ENCODE measurements around the gene SOCS1.

DNA sequence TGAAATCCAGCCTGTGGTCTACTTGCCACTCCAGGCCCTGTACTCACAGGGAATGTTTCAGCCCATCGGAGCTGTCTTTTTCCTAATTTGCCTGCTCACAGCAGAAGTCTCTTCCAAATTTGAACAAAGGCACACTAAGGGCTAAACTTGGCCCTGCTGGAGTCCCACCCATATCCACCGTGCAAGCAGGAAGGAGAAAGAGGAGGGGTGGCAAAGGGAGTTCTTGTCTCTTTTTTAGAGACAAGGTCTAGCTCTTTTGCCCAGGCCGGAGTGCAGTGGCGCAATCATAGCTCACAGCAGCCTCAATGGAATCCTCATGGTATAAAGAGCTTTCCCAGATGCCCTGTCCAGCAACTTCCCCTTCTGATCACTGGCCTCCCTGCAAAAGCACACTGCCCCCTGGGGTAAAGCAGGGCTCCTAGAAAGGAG is 27.8 kb upstream of the SOCS1 start:
- TF ChIP-seq, protein P1, sequence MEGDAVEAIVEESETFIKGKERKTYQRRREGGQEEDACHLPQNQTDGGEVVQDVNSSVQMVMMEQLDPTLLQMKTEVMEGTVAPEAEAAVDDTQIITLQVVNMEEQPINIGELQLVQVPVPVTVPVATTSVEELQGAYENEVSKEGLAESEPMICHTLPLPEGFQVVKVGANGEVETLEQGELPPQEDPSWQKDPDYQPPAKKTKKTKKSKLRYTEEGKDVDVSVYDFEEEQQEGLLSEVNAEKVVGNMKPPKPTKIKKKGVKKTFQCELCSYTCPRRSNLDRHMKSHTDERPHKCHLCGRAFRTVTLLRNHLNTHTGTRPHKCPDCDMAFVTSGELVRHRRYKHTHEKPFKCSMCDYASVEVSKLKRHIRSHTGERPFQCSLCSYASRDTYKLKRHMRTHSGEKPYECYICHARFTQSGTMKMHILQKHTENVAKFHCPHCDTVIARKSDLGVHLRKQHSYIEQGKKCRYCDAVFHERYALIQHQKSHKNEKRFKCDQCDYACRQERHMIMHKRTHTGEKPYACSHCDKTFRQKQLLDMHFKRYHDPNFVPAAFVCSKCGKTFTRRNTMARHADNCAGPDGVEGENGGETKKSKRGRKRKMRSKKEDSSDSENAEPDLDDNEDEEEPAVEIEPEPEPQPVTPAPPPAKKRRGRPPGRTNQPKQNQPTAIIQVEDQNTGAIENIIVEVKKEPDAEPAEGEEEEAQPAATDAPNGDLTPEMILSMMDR (conservative IDR thresholded peaks at IDR 0.05; ENCODE audit: low read depth, low read length), result no peak
- TF ChIP-seq EZH2 (IDR thresholded peaks at IDR 0.05; ENCODE audit: borderline replicate concordance, low read depth, low read length, poor library complexity, severe bottlenecking), result no peak

Data from A673 (cell line).